ENCODE results near the gene LYRM7. TPM values are rescaled to one million over a fixed set of nuclear protein-coding genes. Genes with fewer than 3 reads are reported as not detected.
"Not testable (repeated sequence)": the region's sequence is repeated elsewhere in the genome, so short reads cannot be mapped to it uniquely, and the experiment has no call there.

The LYRM7 gene
- polyA plus RNA-seq, 10 donors, result 8.7 to 17.6 (median 14.9) TPM

DNA sequence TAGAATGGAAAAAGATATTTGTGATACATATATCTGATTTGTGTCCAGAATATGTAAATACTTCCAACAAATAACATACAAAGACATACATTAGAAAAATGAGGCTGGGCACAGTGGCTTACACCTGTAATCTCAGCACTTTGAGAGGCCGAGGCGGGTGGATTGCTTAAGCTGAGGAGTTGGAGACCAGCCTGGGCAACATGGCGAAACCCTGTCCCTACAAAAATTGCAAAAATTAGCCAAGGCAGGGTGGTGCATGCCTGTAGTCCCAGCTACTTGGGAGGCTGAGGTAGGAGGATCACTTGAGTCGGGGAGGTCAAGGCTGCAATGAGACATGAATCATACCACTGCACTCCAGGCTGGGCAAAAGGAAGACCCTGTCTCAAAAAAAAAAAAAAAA lies 47.0 kb downstream of the LYRM7 start:
- no peak for DNase-seq

DNA sequence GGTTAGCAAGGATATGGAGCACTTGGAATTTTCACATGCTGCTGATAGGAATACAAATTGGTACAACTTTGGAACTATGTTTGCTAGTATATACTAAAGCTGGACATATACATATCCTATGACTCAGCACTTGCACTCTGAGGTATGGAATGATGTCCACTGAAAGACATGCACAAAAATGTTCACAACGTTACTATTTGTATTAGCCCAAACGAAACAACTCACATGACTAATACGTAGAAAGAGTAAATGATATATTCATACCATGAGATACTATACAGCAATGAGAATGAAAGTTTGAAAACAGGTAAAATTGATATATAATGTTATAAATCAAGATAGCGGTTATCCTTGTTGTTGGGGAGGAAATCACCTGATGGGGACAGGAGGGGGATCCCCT lies 47.6 kb downstream of the LYRM7 start:
- DNase-seq, result no peak

DNA sequence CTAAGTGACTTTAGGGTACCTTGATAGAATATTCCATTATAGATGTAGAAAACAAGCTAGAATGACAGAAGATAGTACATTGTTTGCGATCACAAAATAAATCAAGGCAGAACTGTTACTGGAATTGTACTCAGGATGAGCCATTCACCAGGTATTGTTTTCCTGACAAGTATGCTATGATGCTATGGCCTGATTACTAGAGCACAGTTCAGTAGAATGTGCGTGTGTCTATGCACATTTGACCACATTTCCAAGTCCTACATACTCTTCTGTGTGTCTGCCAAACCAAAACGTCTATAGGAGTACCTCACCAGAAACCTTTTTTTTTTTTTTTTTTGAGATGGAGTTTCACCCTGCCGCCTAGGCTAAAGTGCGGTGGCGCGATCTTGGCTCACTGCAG lies 49.8 kb downstream of the LYRM7 start:
- DNase-seq, result no peak

DNA sequence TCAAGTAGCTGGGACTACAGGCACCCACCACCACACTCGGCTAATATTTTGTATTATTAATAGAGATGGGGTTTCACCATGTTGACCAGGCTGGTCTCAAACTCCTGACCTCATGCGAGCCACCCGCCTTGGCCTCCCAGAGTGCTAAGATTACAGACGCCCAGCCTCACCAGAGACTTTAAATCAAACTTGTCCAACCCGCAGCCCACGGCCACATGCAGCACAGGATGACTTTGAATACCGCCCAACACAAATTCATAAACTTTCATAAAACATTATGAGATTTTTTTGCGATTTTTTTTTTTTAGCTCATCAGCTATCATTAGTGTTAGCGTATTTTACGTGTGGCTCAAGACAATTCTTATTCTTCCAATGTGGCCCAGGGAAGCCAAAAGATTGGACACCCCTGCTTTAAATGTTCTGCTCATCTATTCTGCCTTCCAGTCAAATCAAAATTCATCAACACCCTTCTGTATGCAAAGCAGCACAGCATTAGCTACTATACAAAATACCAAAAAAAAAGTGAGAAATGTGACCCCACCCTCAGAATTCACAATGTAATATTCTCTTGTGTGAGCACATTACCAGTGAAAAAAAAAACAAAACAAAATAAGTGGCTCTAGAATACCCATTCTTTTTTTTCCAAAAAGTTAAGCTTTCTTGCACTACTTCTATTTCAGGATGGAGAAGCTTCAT lies 50.4 kb downstream of the LYRM7 start:
- DNase-seq, result no peak

DNA sequence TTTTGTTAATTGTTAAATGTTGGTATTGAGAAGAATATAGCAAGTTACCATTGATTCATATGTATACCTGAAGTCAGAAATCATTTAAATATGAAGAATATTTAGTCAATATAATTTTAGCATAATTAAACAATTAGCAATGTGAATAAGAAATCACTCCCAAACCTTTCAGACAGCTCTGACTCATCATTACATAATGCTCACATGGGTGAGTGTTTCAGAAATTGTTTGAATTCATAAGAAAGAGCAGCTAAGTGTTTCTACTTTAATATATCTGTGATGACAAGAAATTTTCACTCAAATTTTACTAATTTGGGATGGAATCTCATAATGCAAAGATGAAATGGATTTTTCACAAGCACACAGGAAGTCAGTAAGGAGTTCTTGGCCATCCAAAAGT lies 51.1 kb downstream of the LYRM7 start:
- DNase-seq, result no peak

DNA sequence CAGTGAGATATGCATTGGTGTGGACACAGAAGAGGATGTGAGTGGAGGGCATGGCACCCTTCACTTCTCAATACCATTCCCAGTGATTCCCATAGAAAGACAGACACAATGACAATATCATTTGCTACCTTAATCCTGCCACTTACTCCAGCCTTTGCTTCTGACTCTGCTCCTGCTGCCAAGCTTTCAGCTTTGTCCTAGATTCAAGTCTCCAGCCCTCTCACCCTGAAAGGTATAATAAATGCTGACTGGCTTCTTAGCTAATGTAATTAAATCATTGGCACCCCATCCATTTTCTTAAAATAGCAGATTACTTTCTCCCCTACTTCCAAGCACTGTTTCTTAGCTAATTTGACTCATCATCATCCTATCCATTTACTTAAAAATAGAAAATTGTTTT lies 52.0 kb downstream of the LYRM7 start:
- no peak for DNase-seq

DNA sequence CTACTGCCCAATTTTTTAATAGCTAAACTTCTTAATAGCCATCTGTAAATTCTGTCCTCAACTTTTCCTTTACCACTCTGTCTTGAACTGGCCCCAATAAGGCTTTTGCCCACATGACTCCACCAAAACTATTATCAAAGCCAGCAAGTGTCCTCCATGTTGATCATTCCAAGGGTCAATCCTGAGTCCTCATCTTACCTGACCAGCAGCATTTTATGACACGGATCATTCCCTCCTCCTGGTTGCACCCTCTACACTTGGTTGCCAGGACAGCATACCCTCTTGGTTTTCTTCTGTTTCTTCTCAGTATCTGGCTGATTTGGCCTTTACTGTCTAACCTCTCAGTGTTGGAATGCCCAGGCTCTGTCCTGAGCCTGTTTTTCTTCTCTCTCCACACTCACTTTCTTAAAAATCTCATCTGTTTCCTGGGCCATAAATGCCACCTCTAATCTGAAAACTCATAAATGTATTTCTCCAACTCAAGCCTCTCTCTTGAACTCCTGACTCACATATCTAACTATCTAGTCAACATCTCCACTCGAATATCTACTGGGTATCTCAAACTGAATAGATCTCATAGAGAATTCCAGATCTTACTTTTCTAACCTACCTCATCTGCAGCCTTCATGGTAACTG lies 53.1 kb downstream of the LYRM7 start:
- no peak for DNase-seq

DNA sequence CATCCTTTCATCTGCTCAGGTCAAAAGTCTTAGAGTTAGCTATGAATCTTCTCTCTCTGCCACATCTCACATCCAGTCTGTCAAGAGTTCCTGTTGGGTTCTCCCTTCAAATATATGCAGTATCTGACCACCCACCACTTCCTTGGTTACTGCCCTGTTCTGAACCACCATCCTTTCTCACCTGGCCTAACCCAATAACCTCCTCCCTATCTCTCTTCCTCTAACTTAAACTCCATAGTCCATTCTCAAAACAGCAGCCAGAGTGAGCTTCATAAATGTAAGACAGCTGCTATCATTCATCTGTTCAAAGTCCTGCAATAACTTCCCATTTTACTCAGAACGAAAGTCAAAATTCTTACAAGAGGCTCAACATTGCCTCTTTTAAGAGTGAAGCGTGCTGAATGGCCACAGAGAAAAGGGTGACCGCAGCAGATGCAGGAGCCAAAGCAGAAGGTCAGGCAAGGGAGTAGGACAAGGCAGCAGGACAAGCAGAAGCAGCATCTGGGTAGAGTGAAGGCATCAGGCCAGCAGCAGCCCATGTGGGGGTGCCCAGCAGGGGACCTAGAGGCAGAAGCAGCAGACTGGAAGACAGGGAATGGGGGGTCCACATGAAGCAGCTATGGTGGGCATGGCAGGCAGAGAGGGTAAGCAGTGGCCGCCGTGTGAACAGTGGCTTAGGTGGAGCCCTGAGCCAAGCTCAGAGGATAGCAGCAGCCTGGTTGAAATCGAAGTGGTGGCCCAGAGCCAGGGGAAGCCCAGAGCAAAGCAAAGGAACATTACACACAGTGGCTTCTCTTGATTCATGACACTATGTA lies 53.9 kb downstream of the LYRM7 start:
- DNase-seq, result peak in 2 of 3 donors; percentile 12 to 33

DNA sequence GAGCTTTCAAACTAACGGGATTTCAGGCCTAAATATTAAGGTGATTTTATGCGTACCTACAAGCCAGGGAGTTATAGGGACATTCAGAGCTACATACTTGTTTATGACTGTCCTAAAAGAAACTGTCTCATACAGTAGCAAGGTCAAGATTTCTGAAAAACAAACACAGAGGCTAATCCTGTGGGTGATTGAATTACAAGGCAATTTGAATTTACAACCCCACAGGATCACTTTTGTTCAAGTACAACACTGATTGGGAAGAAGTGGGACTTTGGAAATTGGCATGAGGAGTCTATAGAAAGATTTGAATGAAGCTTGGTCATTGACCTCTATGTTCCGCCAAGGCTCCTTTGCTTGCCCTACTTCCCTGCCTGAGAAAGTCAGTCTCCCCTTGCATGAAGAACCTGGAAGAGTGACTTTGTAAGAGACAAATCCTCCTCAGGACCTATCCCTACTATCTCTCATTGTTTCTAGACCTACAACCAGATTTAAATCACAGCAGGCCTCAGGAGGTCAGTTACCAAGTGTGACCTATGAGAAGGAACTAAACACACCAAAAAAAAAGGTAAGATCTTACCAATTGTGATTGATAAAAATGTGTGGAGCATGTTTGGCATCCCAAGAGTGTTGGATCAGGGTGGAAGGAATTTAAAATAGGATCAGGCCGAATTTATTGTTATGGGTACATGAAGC lies 54.7 kb downstream of the LYRM7 start:
- no peak for DNase-seq

DNA sequence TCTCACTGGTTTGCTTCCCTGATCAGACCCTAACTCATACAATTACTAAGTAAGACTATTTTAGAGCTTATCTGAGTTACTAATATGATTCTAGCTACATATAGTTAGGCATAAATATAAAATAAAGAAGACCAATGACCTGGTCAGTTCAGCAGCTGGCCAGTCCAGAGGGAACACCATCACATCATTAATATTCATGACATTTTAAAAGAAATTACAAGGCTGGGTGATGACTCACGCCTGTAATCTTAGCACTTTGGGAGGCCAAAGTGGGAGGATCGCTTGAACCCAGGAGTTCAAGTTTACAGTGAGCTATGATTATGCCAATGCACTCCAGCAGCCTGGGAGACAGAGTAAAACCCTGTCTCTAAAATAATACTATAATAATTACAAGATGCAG lies 56.2 kb downstream of the LYRM7 start:
- no peak for DNase-seq

DNA sequence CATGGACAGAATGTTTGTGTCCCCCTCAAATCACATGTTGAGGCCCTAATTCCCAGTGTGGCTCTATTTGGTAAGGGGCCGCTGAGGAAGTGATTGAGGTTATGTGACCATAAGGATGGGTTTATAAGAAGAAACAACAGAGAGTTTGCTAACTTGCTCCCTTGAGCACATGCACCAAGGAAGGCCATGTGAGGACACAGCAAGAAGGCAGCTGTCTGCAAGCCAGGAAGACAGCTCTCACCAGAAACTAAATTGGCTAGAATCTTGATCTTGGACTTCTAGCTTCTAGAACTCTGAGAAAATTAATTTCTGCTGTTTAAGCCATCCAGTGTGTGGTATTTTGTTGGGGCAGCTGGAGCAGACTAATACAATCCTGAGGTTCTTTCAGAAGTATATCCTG lies 57.9 kb downstream of the LYRM7 start:
- no peak for DNase-seq

DNA sequence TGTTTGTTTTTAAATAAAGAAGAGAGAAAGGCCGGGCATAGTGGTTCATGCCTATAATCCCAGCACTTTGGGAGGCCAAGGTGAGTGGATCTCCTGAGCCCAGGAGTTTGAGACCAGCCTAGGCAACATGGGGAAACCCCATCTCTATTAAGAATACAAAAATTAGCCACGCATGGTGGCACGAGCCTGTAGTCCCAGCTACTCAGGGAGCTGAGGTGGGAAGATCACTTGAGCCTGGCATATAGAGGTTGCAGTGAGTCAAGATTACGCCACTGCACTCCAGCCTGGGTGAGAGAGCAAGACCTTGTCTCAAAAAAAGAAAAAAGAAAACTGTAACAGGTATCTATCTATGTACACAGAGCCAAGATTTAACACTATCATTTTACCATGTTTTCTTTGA lies 58.9 kb downstream of the LYRM7 start:
- DNase-seq, result no peak

DNA sequence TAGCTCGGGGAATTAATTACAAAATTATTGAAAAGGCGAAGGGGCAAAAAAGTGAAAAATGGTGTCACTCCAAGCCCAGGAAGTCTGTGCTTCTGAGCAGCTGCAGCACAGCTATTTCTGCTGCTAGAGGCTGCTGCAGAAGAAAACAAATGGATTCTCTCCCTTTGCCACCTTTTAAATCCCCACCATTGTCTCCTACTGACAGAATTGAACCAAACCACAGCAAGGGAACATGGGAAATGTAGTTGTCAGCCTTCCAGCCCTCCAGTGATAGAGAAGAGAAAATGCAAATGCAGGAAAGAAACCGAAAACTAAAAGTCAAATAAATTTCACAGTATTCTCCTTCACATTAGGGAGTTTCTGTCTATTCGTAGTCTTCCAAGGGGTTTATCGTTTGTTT lies 59.7 kb downstream of the LYRM7 start:
- DNase-seq, result no peak

DNA sequence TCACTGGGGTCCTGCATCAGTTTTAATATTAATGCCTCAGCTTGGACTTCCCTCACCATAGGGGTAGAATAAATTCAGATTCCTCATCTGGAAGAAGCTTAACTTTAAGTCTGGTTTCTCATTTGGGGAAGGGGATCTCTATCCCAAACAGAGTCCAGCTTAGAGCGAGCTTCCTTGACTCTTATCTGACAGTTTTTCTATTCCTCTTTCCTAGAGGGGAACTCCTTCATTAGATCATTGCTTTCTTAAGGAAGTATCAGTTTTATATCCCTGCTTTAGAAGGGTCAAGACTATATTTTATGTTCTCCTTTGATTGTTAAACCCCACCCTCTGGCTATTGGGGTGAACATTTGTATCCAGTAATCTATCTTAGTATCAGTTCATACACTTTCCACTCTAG lies 68.9 kb downstream of the LYRM7 start:
- DNase-seq, result no peak

DNA sequence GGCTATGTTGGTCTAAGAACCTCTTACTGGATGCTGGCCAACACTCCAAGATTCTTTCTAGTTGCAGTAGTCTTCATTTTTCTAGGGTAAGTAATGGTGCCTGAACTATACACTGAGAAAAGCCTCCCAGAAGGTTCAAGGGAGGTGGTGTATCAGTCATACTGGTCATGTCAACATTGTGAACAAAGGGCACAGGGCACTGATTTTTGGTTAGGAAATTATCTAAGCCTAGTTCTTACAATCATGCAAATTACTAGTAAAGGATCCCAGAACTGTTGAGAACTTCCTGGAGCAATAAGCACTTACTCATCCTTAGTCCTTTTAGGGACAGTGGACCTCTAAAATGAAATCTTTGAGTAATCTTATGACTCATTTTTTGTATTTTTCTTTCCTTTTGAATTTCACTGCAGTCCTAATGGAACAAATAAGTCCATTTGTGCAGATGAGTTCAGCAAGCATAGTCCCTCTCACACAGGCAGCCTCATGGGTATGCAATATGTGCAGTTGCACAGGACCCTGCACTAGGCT lies 72.0 kb downstream of the LYRM7 start:
- peak in 1 of 3 donors; percentile 52 for DNase-seq

DNA sequence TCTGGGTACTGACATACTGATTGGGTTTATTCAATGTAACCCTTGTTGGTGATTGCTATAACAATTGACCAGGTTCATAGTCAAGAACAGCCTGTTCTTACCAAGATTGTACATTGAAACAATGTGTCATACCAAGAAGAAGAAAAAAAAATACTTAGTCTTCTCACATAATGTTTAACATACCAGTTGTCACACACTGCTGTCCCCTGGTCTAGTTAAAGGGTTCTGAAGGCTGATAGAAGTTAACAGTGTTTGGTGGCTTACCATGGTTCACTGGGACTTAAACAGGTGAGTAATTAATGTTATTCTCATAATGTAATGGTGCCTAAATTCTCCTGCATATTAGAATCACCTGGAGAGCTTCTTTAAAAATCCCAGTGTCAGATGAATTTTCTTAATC lies 74.6 kb downstream of the LYRM7 start:
- DNase-seq, result no peak

DNA sequence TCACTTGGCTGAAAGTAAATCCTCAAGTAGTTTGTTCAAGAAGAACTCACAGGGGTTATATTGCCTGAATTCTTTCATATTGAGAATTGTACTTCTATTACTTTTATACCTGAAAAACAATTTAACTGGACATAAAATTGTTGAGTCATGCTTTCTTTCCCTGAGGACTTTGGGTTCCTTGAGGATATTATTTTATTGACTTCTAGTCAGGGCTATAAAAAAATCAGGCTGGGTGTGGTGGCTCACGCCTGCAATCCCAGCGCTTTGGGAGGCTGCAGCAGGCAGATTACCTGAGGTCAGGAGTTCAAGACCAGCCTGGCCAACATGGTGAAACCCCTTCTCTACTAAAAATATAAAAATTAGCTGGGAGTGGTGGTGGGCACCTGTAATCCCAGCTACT lies 75.2 kb downstream of the LYRM7 start:
- no peak for DNase-seq

DNA sequence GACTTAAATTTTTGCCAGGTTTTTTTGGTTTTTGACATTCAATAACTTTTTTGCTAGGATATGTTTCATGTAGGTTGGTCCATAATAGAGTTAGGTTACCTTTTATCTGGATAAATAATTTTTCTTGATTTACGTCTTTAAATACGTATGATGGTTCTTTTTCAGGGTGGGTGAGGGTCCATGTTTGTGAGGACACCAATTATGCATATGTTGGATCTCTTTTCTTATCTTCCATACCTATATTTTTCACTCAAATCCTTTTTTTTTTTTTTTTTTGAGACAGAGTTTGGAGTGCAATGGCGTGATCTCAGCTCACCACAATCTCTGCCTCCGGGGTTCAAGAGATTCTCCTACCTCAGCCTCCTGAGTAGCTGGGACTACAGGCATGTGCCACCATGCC lies 75.8 kb downstream of the LYRM7 start:
- DNase-seq, result no peak

DNA sequence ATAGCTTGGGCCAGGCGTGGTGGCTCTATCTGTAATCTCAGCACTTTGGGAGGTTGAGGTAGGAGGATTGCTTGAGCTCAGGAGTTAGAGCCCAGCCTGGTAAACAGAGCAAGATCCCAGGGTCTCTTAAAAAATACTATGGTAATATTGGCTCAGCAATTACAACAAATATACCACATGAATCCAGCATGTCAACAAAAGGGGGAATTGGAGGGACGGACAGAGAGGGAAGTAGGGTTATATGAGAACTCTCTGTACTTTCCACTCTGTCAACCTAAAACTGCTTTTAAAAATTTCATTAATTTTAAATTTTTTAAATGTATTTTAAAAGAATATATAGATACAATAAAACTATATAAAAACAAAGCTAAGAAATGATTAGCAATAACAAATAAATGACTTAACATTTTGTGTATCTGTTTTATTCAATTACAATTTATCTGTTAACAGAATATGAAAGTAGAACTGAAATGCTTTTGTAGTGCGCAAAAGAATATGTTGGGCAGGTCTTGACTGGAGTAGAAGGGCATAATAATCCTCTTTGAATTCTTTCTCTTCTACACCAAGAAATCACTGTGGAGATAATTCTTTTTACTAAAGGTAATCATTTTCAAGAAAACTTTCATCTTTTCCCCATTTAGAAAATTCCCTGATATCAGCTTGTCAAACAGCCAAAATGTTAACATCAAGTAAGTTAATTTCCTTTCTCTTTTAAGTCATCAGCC lies 80.2 kb downstream of the LYRM7 start:
- no peak for DNase-seq

DNA sequence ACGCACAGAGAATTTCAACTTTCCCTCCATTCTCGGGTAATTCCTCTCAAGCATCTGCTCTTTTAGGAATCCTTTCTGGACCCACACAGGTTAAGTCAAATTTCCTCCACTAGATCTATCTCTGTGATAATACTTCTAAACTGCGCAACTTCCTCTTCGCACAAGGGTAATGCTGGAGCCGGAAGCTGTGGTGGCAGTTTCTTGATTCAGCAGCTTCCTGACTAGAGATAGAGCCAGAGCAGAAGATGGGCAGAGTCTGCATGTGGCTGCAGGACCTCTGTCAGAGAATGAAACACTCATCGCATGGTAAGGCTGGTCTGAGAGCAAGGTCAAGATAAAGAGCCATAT lies 82.1 kb downstream of the LYRM7 start:
- DNase-seq, result peak in 2 of 3 donors; percentile 33 to 45

DNA sequence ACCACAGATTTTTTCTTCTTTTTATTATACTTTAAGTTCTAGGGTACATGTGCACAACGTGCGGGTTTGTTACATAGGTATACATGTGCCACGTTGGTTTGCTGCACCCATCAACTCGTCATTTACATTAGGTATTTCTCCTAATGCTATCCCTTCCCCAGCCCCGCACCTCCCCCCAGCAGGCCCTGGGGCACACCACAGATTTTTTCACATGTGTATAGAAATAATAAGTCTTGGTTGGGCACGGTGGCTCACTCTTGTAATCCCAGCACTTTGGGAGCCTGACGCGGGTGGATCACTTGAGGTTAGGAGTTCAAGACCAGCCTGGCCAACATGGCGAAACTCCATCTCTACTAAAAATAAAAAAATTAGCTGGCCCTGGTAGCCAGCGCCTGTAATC lies 83.3 kb downstream of the LYRM7 start:
- not testable (repeated sequence) for DNase-seq

DNA sequence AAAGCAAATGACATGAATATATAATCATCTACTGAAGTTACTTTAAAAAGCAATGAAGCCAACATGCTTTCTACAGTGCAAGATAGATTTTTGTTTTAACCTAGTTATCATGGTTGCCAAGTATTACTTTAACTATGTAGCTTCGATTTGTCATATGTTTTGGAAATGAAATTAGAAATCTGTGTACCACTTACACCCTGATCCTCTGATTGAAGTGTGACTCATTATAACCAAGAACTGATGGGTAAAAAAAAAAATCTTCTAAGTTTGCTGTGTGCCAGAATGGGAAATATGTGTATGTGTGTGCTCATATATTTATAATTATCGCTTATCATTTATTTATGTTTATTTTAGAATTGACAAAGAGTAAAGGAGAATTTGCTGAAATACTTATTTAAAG lies 84.0 kb downstream of the LYRM7 start:
- DNase-seq, result no peak
